Psoas muscle (tissue), 8 donors: ENCODE measurements around the gene JAKMIP3. TPM values are rescaled to one million over a fixed set of nuclear protein-coding genes. Genes with fewer than 3 reads are reported as not detected.

Experiments
- ATAC-seq, 4 donors: fragments of 200-7000 bp; cut with Tn5 transposase; one replicate each; pipeline ENCODE4 v1.9.1; 2020; ENCODE audit warnings: moderate library complexity in 3 of 4, mild to moderate bottlenecking in 2 of 4
- DNase-seq, 2 donors: peaks; one replicate each; pipeline ENCODE4 v3.0.0-alpha.2; 2020
- H3K27ac ChIP-seq: fragments of 200-600 bp; one replicate; pipeline ENCODE4 v1.8.0; 2022
- H3K27me3 ChIP-seq, 3 donors: fragments of 200-600 bp in 1 of 3; one replicate each; pipeline versions ENCODE4 v1.6.1 to v1.8.0; 2013 to 2022; ENCODE audit warnings: low read length in 2 of 3, mild to moderate bottlenecking in 2 of 3, moderate library complexity in 1 of 3; ENCODE audit not compliant: insufficient read depth in 3 of 3
- H3K36me3 ChIP-seq, 2 donors: fragments of 200-600 bp in 1 of 2; one replicate each; pipeline versions ENCODE4 v1.6.1 to v1.8.0; 2013 to 2022; ENCODE audit warnings: low read depth in 1 of 2, mild to moderate bottlenecking in 1 of 2, moderate library complexity in 1 of 2; ENCODE audit not compliant: insufficient read depth in 1 of 2
- H3K4me1 ChIP-seq: fragments of 200-600 bp; one replicate; pipeline ENCODE4 v1.8.0; 2022
- H3K4me3 ChIP-seq: fragments of 200-600 bp; one replicate; pipeline ENCODE4 v1.8.0; 2022; ENCODE audit warnings: mild to moderate bottlenecking
- H3K9me3 ChIP-seq: fragments of 200-600 bp; one replicate; pipeline ENCODE4 v1.8.0; 2022
- WGBS, 3 donors: extraction: QIAGEN DNeasy Blood & Tissue Kit; methylation state at CpG; one replicate each; pipeline versions ENCODE4 v1.1.6 to v1.1.7; 2013; 5-methylcytosine and 5-hydroxymethylcytosine counted together
- intact Hi-C, 2 donors: fragments of 100-400 bp; cut with DNase I; formaldehyde crosslinking; loops; one replicate each; pipeline versions ENCODE4 v1.11.0 to v1.14.2; 2022
- polyA plus RNA-seq, 3 donors: library from polyadenylated mRNA; stranded (reverse); fragments of 200-250 nt; gene quantifications; one replicate each; pipeline ENCODE4 v1.2.3, GENCODE V29; 2013
- total RNA-seq, 4 donors: library from RNA; stranded (reverse); fragmentation: NEBNext Ultra II Directional in 2 of 4; extraction: Animal tissue kit (Norgen Biotek cat#: 25700) in 2 of 4; gene quantifications; one replicate each; pipeline versions ENCODE4 v1.2.1 to v1.2.4, GENCODE V29; 2021 to 2023
- TF ChIP-seq, protein P1 (sequence below): fragments of 200-600 bp; IDR thresholded peaks from one replicate; pipeline ENCODE4 v1.8.0; 2022; ENCODE audit warnings: antibody characterized with exemption
- donor health status: healthy with polysubstance abuse.
- donor health status: DM: no; HTN: no; CAD: no; lungs with moderate emphysema.
- donor health status: Bipolar disorder and iron deficiency.
- donor health status: healthy.
- donor health status: DM: yes; HTN: yes; CAD: no.
- donor health status: DM: no; HTN: no; CAD: no.
- donor health status: DM: no; HTN: no; CAD: no.
- donor health status: DM: yes; HTN: yes; CAD: no.

The JAKMIP3 gene
- total and polyA plus RNA-seq, 7 donors, result 0.12 to 1.7 (median 0.52) TPM

DNA sequence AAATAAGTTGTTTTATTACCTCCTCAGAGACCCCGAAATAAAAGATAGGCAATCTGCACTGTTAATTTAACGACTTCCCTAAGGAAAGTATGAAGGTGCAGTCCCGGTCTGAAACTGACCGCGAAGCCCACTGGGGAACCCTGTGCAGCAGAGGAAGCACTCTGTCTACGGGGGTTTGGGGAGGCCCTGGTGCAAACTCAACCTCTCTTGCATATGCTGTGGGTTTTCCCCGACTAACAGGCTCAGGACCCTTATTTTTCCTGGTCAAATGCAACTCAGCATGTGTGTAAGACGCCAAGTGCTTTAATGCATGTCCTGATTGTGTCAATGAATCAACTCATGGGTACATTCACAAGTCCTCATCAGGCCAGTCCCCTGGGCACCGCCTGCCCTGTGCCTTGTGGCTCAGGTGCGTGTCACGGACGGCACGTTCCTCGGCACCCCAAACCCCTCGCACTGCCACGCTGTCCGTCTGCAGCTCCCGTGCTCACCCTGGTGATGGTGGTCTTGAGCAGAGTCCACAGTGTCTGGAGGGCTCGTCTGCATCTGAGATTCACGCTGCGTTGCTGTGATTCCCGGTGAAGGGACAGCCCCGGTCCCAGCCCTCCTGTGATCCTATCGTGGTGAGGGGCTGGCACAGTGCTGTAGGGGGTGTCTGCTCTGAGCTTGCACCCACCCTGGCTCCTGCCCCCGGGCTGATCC is 33.8 kb downstream of the JAKMIP3 start:
- intact Hi-C loops, result no loop called here
- no peaks in the 10 kb centered on the region for H3K36me3 ChIP-seq
- H3K4me3 ChIP-seq, result no peak overlapping the region
- TF ChIP-seq, protein P1, sequence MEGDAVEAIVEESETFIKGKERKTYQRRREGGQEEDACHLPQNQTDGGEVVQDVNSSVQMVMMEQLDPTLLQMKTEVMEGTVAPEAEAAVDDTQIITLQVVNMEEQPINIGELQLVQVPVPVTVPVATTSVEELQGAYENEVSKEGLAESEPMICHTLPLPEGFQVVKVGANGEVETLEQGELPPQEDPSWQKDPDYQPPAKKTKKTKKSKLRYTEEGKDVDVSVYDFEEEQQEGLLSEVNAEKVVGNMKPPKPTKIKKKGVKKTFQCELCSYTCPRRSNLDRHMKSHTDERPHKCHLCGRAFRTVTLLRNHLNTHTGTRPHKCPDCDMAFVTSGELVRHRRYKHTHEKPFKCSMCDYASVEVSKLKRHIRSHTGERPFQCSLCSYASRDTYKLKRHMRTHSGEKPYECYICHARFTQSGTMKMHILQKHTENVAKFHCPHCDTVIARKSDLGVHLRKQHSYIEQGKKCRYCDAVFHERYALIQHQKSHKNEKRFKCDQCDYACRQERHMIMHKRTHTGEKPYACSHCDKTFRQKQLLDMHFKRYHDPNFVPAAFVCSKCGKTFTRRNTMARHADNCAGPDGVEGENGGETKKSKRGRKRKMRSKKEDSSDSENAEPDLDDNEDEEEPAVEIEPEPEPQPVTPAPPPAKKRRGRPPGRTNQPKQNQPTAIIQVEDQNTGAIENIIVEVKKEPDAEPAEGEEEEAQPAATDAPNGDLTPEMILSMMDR, result no peak
- DNase-seq (no peak), ATAC-seq (no peak)
- H3K27ac ChIP-seq, result no peak overlapping the region
- no peaks in the 10 kb centered on the region for H3K27me3 ChIP-seq
- 70 to 72% (median 71%) methylated on average over 25 of the region's 25 CpGs for WGBS, 3 donors
- H3K4me1 ChIP-seq, result no peaks in the 10 kb centered on the region
- H3K9me3 ChIP-seq, result no peaks in the 10 kb centered on the region

DNA sequence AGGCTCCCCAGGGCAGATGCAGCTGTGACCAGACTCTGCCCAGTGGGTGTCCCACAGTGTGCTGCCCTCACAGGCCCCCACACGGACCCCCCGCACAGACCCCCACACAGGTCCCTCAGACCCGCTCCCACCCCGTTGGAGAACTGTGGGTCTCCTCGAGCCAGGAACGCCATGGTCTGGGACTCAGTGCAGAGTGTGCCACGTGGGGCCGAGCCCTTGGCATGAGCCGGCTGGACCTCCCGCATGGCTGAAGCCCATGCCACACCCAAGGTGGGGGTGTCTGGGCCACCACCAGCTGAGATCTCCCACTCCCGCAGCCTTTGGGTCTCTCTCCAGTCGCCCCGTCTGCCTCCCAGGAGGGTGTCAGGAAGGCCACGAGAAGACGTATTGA is 34.3 kb downstream of the JAKMIP3 start:
- H3K27me3 ChIP-seq, result no peaks in the 10 kb centered on the region
- H3K4me1 ChIP-seq, result no peaks in the 10 kb centered on the region
- no peak overlapping the region for H3K4me3 ChIP-seq
- DNase-seq (no peak), ATAC-seq (no peak)
- WGBS, 3 donors, result 72 to 78% (median 72%) methylated on average over 14 to 15 of the region's 15 CpGs
- H3K36me3 ChIP-seq, result no peaks in the 10 kb centered on the region
- intact Hi-C loops, result no loop called here
- H3K27ac ChIP-seq, result no peak overlapping the region
- TF ChIP-seq, protein P1, result no peak
- H3K9me3 ChIP-seq, result no peaks in the 10 kb centered on the region

DNA sequence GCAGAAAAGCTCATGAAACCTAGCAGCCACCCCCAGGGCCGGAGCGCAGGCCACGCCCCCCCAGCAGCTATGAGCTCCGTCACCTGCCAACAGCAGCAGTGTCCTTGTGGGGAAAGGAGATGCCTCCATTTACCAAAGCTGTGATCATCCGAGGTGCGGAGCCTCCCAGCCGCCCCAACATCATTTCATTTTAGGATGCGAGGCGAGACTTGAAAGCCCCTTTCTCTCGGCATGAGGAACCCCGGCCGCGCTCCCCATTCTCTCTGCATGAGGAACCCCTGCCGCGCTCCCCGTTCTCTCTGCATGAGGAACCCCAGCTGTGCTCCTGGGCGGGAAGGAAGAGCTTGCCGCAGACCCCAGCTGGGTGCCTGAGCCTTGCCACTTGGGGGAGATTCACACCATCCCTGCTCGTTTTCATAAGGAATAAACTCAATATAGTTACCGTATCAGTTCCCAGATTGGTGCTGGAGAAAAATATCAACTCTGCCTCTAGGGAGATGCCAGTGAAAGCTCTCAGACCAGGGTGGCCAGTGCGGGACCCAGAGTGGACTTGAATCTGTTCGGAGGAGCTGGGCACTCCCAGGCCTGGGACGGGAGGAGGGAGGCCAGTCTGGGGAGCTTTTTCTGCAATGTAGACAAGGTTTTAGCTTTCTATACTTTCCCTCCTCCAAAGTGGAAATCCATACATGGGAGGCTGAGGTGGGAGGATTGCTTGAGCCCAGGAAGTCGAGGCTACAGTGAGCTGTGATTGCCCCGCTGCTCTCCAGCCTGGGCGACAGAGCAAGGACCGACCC is 35.0 kb downstream of the JAKMIP3 start:
- no peak for DNase-seq
- Histone ChIP-seq H3K36me3 (no peaks in the 10 kb centered on the region), H3K27me3 (no peaks in the 10 kb centered on the region), H3K27ac (no peak overlapping the region), H3K4me3 (no peak overlapping the region), H3K9me3 (no peaks in the 10 kb centered on the region), H3K4me1 (no peaks in the 10 kb centered on the region)
- 70 to 86% (median 85%) methylated on average over 27 of the region's 27 CpGs for WGBS, 3 donors
- no peak for ATAC-seq
- intact Hi-C loops, result no loop called here
- TF ChIP-seq, protein P1, result no peak

DNA sequence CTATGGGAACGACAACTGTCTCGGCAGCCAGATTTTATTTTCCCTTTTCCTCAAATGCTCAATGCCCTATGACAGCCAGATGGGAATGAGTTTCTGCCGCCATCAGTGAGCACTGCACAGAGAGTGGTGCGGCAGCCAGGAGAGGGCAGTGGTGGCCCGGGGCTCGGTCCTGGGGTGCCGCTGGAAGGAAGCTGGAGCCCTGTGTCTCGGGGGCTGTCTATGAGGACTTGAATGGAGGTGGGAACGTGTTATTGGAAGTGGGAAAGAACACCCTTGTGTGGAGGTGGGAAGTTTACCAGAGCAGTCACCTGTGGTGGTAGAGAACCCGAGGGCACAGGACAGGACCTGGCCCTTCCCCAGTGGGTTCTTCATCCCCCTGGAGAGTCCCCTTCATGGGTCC is 35.8 kb downstream of the JAKMIP3 start:
- WGBS, 3 donors, result 50 to 66% (median 60%) methylated on average over 10 of the region's 10 CpGs
- no peak for DNase-seq
- no peaks in the 10 kb centered on the region for H3K4me1 ChIP-seq

More for the DNA sequence above, 35.8 kb downstream of the JAKMIP3 start:
- intact Hi-C loops, result no loop called here
- TF ChIP-seq, protein P1, result no peak
- Histone ChIP-seq H3K9me3 (no peaks in the 10 kb centered on the region), H3K4me3 (no peak overlapping the region), H3K27me3 (no peaks in the 10 kb centered on the region), H3K27ac (no peak overlapping the region), H3K36me3 (no peaks in the 10 kb centered on the region)
- no peak for ATAC-seq
